SHP77 (cell line): ENCODE results near the gene EFCAB13.

Experiments
- DNase-seq, 2 experiments: peaks; one replicate each; lab custom pipeline; 2025; lab: John Stamatoyannopoulos, UW

EFCAB13 gene

GRCh38 chr17:47323382-47324223, at the start of gene EFCAB13:
Gene EFCAB13, plus strand, starts transcription at chr17:47323955. Its CDS starts 4,399 bp downstream, at chr17:47328354.
- peak in 1 of 2 experiments; percentile 64 for DNase-seq

GRCh38 chr17:47274319-47275069, 49.3 kb upstream of the EFCAB13 start:
- no peak for DNase-seq

- peak in 1 of 2 experiments; percentile 16 for DNase-seq
Measured at GRCh38 chr17:47275245-47275984, 48.3 kb upstream of the EFCAB13 start.

GRCh38 chr17:47276444-47276843, 47.3 kb upstream of the EFCAB13 start:
- no peak for DNase-seq

GRCh38 chr17:47276868-47277267, 46.9 kb upstream of the EFCAB13 start:
- DNase-seq: peak; percentile 53 to 72

GRCh38 chr17:47277921-47278320, 45.8 kb upstream of the EFCAB13 start:
- DNase-seq: no peak

- no peak for DNase-seq
Measured at GRCh38 chr17:47278561-47278960, 45.2 kb upstream of the EFCAB13 start.

- DNase-seq: no peak
Measured at GRCh38 chr17:47279062-47279801, 44.5 kb upstream of the EFCAB13 start.

- DNase-seq: no peak
Measured at GRCh38 chr17:47280072-47280811, 43.5 kb upstream of the EFCAB13 start.

GRCh38 chr17:47281216-47281615, 42.5 kb upstream of the EFCAB13 start:
- DNase-seq: no peak

- DNase-seq: no peak
Measured at GRCh38 chr17:47285003-47285402, 38.8 kb upstream of the EFCAB13 start.

GRCh38 chr17:47286198-47286914, 37.4 kb upstream of the EFCAB13 start:
- no peak for DNase-seq

- no peak for DNase-seq
Measured at GRCh38 chr17:47287068-47287467, 36.7 kb upstream of the EFCAB13 start.

GRCh38 chr17:47287639-47288038, 36.1 kb upstream of the EFCAB13 start:
- DNase-seq: no peak

- no peak for DNase-seq
Measured at GRCh38 chr17:47288531-47289116, 35.1 kb upstream of the EFCAB13 start.

GRCh38 chr17:47289302-47289701, 34.5 kb upstream of the EFCAB13 start:
- DNase-seq: no peak

- no peak for DNase-seq
Measured at GRCh38 chr17:47290870-47291241, 32.9 kb upstream of the EFCAB13 start.

GRCh38 chr17:47291242-47291873, 32.4 kb upstream of the EFCAB13 start:
- DNase-seq: no peak

- DNase-seq: no peak
Measured at GRCh38 chr17:47292206-47292605, 31.5 kb upstream of the EFCAB13 start.
